A549 (cell line): ENCODE measurements around the gene HRC. TPM values are rescaled to one million over a fixed set of nuclear protein-coding genes. Genes with fewer than 3 reads are reported as not detected.

Experiments used
- ATAC-seq, 2 experiments: fragments of 200-7000 bp in 1 of 2; fragments of >200 bp in 1 of 2; cut with Nextera tagmentation in 1 of 2; cut with Tn5 transposase in 1 of 2; 3 replicates each; pipeline versions ENCODE4 v1.8.0 to v1.9.1; 2018 to 2020; ENCODE audit warnings: mild to moderate bottlenecking in 1 of 2, moderate library complexity in 1 of 2
- CTCF ChIA-PET: fragments of 300-600 bp; sonication (Branson Sonifier 250); formaldehyde crosslinking; extraction: SDS; loops from one replicate; lab custom pipeline; 2021; ENCODE audit warnings: antibody characterized with exemption, inconsistent platforms; lab: Yijun Ruan, JAX
- POLR2A ChIA-PET: fragments of 350-600 bp; formaldehyde crosslinking; extraction: SDS; loops from one replicate; lab custom pipeline; 2021; ENCODE audit warnings: antibody characterized with exemption, inconsistent platforms; lab: Yijun Ruan, JAX
- DNase-seq, 2 experiments: peaks; one replicate each; pipeline versions ENCODE4 v3.0.0 to v3.0.0-alpha.2; 2011 to 2016; ENCODE audit warnings: low read depth in 1 of 2, low spot score in 1 of 2
- FAIRE-seq: peaks from 2 replicates; lab custom pipeline; 2011; peaks lifted over from hg19 to GRCh38; lab: Jason Lieb, UNC
- H3K27ac ChIP-seq, 2 experiments: fragments of >200 bp; sonication (Bioruptor Twin); formaldehyde crosslinking; 3 replicates each; pipeline ENCODE4 v1.5.1; 2016 to 2017
- H3K4me1 ChIP-seq: fragments of >200 bp; sonication (Bioruptor Twin); formaldehyde crosslinking; 3 replicates; pipeline ENCODE4 v1.6.1; 2016
- H3K4me2 ChIP-seq: fragments of >200 bp; sonication (Bioruptor Twin); formaldehyde crosslinking; 3 replicates; pipeline ENCODE4 v1.6.1; 2016
- H3K4me3 ChIP-seq: fragments of >200 bp; sonication (Bioruptor Twin); formaldehyde crosslinking; 3 replicates; pipeline ENCODE4 v1.5.1; 2016
- H3K9me3 ChIP-seq: fragments of >200 bp; sonication (Bioruptor Twin); formaldehyde crosslinking; 3 replicates; pipeline ENCODE4 v1.6.1; 2016
- ATOH8 ChIP-seq: fragments of 250-450 bp; sonication (Bioruptor Pico); IDR thresholded peaks from 2 replicates; pipeline ENCODE4 v1.5.0; 2020; ENCODE audit warnings: low read depth, mild to moderate bottlenecking, moderate library complexity
- BCL3 ChIP-seq: fragments of >200 bp; sonication (Bioruptor Twin); formaldehyde crosslinking; IDR thresholded peaks from 3 replicates; pipeline ENCODE4 v1.6.1; 2016
- CBX2 ChIP-seq: fragments of 200-600 bp; sonication (generic); IDR thresholded peaks from 2 replicates; pipeline ENCODE4 v1.6.1; 2016; ENCODE audit warnings: low read depth, mild to moderate bottlenecking, borderline replicate concordance
- CEBPB ChIP-seq, 2 experiments: fragments of >200 bp in 1 of 2; sonication (Bioruptor Twin) in 1 of 2; formaldehyde crosslinking in 1 of 2; IDR thresholded peaks; 2 replicates each; pipeline ENCODE4 v1.6.1; 2012 to 2016
- CTCF ChIP-seq: fragments of >200 bp; sonication (Bioruptor Twin); formaldehyde crosslinking; IDR thresholded peaks from 3 replicates; pipeline ENCODE4 v1.5.1; 2016
- E2F6 ChIP-seq: IDR thresholded peaks from 2 replicates; pipeline ENCODE4 v1.6.1; 2012; ENCODE audit warnings: low read depth, borderline replicate concordance
- EHF ChIP-seq: fragments of 250-450 bp; sonication (Bioruptor Pico); IDR thresholded peaks from 2 replicates; pipeline ENCODE4 v1.5.0; 2020; ENCODE audit warnings: mild to moderate bottlenecking
- FOSL2 ChIP-seq, 2 experiments: fragments of 450-650 bp in 1 of 2; fragments of >200 bp in 1 of 2; sonication (Bioruptor Twin) in 1 of 2; formaldehyde crosslinking; IDR thresholded peaks; 2 replicates each; pipeline versions ENCODE4 v1.5.0 to v1.6.1; 2016 to 2020; ENCODE audit warnings: mild to moderate bottlenecking in 1 of 2, moderate library complexity in 1 of 2
- HOXB5 ChIP-seq: fragments of 250-450 bp; sonication (Bioruptor Pico); IDR thresholded peaks from 2 replicates; pipeline ENCODE4 v1.5.0; 2020; ENCODE audit warnings: mild to moderate bottlenecking, moderate library complexity
- JUN ChIP-seq, 2 experiments: fragments of >200 bp; sonication (Bioruptor Twin); formaldehyde crosslinking; IDR thresholded peaks; 2 replicates in 1 of 2; 3 replicates in 1 of 2; pipeline ENCODE4 v1.6.1; 2016 to 2017
- MAX ChIP-seq: IDR thresholded peaks from 2 replicates; pipeline ENCODE4 v1.6.1; 2012
- NFE2L2 ChIP-seq: fragments of 150-350 bp; conservative IDR thresholded peaks from 2 replicates; pipeline ENCODE4 v1.6.1; 2014; ENCODE audit warnings: low read length
- PHF8 ChIP-seq: fragments of 200-600 bp; sonication (generic); IDR thresholded peaks from 2 replicates; pipeline ENCODE4 v1.6.1; 2016; ENCODE audit warnings: low read depth, mild to moderate bottlenecking, antibody characterized with exemption, moderate library complexity, borderline replicate concordance
- POLR2A ChIP-seq: IDR thresholded peaks from 2 replicates; pipeline ENCODE4 v1.6.1; 2012; ENCODE audit warnings: mild to moderate bottlenecking, low read length
- RCOR1 ChIP-seq: fragments of 150-350 bp; IDR thresholded peaks from 2 replicates; pipeline ENCODE4 v1.6.1; 2014; ENCODE audit warnings: antibody characterized with exemption, low read length, low read depth
- RFX5 ChIP-seq: fragments of 450-650 bp; IDR thresholded peaks from 2 replicates; pipeline ENCODE4 v1.7.1; 2014; ENCODE audit warnings: antibody characterized with exemption, mild to moderate bottlenecking, moderate library complexity
- RNF2 ChIP-seq: fragments of 200-600 bp; sonication (generic); IDR thresholded peaks from 2 replicates; pipeline ENCODE4 v1.6.1; 2016; ENCODE audit warnings: low read depth, mild to moderate bottlenecking, antibody characterized with exemption, moderate library complexity, borderline replicate concordance
- USF2 ChIP-seq: fragments of 450-650 bp; IDR thresholded peaks from 2 replicates; pipeline ENCODE4 v1.6.1; 2014; ENCODE audit warnings: antibody characterized with exemption
- WGBS: methylation state at CpG from one replicate; pipeline ENCODE4 v1.1.6; 2017; ENCODE audit errors: missing lambda C conversion rate; 5-methylcytosine and 5-hydroxymethylcytosine counted together
- polyA plus RNA-seq, 4 experiments: library from polyadenylated mRNA; depleted of rRNA in 3 of 4; stranded (reverse); fragments of >200 nt; fragmentation: RNase III in 1 of 4; extraction: RNeasy Plus Mini Kit Qiagen cat#74134 plus additional on column Dnase treatment in 1 of 4; gene quantifications; 2 replicates in 3 of 4; 3 replicates in 1 of 4; pipeline ENCODE4 v1.2.3, GENCODE V29; 2011 to 2017

HRC gene
- polyA plus RNA-seq, 2 of the 4 experiments (the other 2 are of a cell fraction), result 0.04 TPM

- no peak for TF ChIP-seq RFX5
- no peak for TF ChIP-seq FOSL2 (IDR thresholded peaks at IDR 0.05)
- no peak for TF ChIP-seq FOSL2 (CRISPR knock-in tag; IDR thresholded peaks at IDR 0.05)
- peak; percentile 69; the same call in 1 of the 2 replicates for TF ChIP-seq RNF2
Measured at GRCh38 chr19:49114630-49115363, 40.4 kb downstream of the HRC start (continued).

GRCh38 chr19:49113762-49114629 is 41.2 kb downstream of the HRC start, which contains the start of gene LIN7B:
Gene LIN7B (plus strand): TSS chr19:49114370. CDS start chr19:49114405, 35 bp downstream.
- H3K4me3 ChIP-seq, result peak within 1 kb of the TSS; percentile 79
- peak; percentile 85 to 94 for DNase-seq
- ATAC-seq, result peak; percentile 67
- TF ChIP-seq CTCF (peak; percentile 81), CBX2 (no peak), EHF (CRISPR knock-in tag) (peak; percentile 66; the same call in 1 of the 2 replicates), HOXB5 (0 out of 2 replicates have a peak, but pooled peaks have one; percentile 39), NFE2L2 (no peak), PHF8 (no peak), MAX (peak; percentile 83), JUN (IDR thresholded peaks at IDR 0.05) (peak in 1 of 2 experiments; percentile 76; a peak in 2 of 5 replicates), POLR2A (peak; percentile 78), E2F6 (peak; percentile 75; the same call in 1 of the 2 replicates), BCL3 (peak; percentile 34; the same call in 1 of the 3 replicates), USF2 (peak; percentile 92), CEBPB (IDR thresholded peaks at IDR 0.05) (peak; percentile 16 to 74; a peak in 2 of 4 replicates), RCOR1 (no peak), ATOH8 (CRISPR knock-in tag) (0 out of 2 replicates have a peak, but pooled peaks have one; percentile 76)
- H3K27ac ChIP-seq, result peak within 1 kb of the TSS; percentile 92 to 95
- FAIRE-seq, result no peak
- ChIA-PET POLR2A (interaction anchor here (0.5 to 1.8 kb wide), 9 partner anchors 12 to 110 kb away, joined by 3 to 8 read pairs (median 4); no protein-coding TSS in a partner anchor), CTCF (interaction anchor here (0.9 to 11.5 kb wide), 25 partner anchors 10 to 127 kb away, joined by 3 to 241 read pairs (median 4); a partner anchor contains a TSS)
- H3K9me3 ChIP-seq, result no peaks in the 10 kb centered on the region
- peak within 1 kb of the TSS; percentile 96 for H3K4me2 ChIP-seq
- H3K4me1 ChIP-seq, result peaks cover 27% of the 10 kb centered on the region
- 2% methylated on average over 30 of the region's 66 CpGs for WGBS
